ENCODE data around the gene LIMCH1.

DNA sequence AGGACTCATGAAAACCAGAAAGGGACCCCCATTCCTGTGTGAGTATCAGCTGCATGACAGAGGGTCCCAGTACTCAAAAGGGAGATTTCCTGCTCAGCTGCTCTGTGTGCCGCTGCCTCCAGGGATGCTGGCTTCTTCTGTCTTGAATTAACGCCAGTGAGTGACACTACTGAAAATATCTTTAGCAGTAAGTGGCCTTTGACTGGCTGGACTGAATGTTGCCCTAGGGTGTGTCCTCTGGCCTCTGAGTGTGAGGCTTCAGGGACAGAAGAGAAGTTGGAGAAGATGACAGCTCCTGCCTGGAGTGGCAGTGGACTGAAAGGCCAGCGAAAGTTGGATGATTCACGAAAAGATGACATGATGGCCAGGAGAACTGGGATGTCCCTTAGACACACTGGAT, 95.4 kb downstream of the LIMCH1 start:
- TF ChIP-seq POLR2A (IDR thresholded peaks at IDR 0.05; ENCODE audit: low read depth, low read length) (no peak), TAF1 (IDR thresholded peaks at IDR 0.05; ENCODE audit: borderline replicate concordance, low read depth, low read length) (no peak)
